Measurements from ENCODE around the gene SEC22A. TPM values are rescaled to one million over a fixed set of nuclear protein-coding genes. Genes with fewer than 3 reads are reported as not detected.

Gene SEC22A, protein sequence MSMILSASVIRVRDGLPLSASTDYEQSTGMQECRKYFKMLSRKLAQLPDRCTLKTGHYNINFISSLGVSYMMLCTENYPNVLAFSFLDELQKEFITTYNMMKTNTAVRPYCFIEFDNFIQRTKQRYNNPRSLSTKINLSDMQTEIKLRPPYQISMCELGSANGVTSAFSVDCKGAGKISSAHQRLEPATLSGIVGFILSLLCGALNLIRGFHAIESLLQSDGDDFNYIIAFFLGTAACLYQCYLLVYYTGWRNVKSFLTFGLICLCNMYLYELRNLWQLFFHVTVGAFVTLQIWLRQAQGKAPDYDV
- 17.3 and 20.2 TPM in 2 replicates for total RNA-seq (2016; rRNA removed; fragmentation: Illumina TruSeq; extraction: Trizol)
- total RNA-seq (2016; cell fraction: cytosol; rRNA removed; fragmentation: Illumina TruSeq; extraction: Trizol; ENCODE audit: low read depth): 10.1 and 11.0 TPM in 2 replicates
- 16.4 and 18.4 TPM in 2 replicates for total RNA-seq (2016; cell fraction: insoluble cytoplasmic fraction; rRNA removed; fragmentation: Illumina TruSeq; extraction: Trizol)
- 10.4 and 13.0 TPM in 2 replicates for total RNA-seq (2016; cell fraction: membrane; rRNA removed; fragmentation: Illumina TruSeq; extraction: Trizol)
- total RNA-seq (2016; cell fraction: nucleus; rRNA removed; fragmentation: Illumina TruSeq; extraction: Trizol): 16.5 and 18.0 TPM in 2 replicates
- 12.0 and 14.1 TPM in 2 replicates for polyA plus RNA-seq (2011; rRNA removed)
- polyA plus RNA-seq (2011; cell fraction: cytosol; rRNA removed): 9.2 and 14.0 TPM in 2 replicates
- 5.3 and 6.1 TPM in 2 replicates for polyA plus RNA-seq (2011; cell fraction: nucleus; rRNA removed)
- polyA plus RNA-seq (2012): 7.1 and 10.9 TPM in 2 replicates
- 3.1 and 3.3 TPM in 2 replicates for polyA plus RNA-seq (2016; cell fraction: cytosol; fragmentation: Illumina TruSeq; extraction: Trizol; ENCODE audit: low read depth)
- polyA plus RNA-seq (2016; cell fraction: insoluble cytoplasmic fraction; fragmentation: Illumina TruSeq; extraction: Trizol; ENCODE audit: low read depth): 13.6 and 16.4 TPM in 2 replicates
- 4.6 and 4.7 TPM in 2 replicates for polyA plus RNA-seq (2016; cell fraction: membrane; fragmentation: Illumina TruSeq; extraction: Trizol; ENCODE audit: low read depth)
- polyA plus RNA-seq (2016; cell fraction: nucleus; fragmentation: Illumina TruSeq; extraction: Trizol; ENCODE audit: insufficient read depth, low read depth): 13.1 and 19.4 TPM in 2 replicates
- 13.8 and 17.5 TPM in 2 replicates for polyA minus RNA-seq (2011; rRNA and poly(A)+ RNA removed; ENCODE audit: low replicate concordance)
- 7.5 and 11.2 TPM in 2 replicates for polyA minus RNA-seq (2011; cell fraction: cytosol; rRNA and poly(A)+ RNA removed)
- polyA minus RNA-seq (2011; cell fraction: nucleus; rRNA and poly(A)+ RNA removed): 21.6 and 22.4 TPM in 2 replicates
- Bru-seq, nascent RNA: percentile 65 among the genes with signal in this experiment
- BruChase-seq, experiment 1, labeled RNA remaining after a 6-hour chase: percentile 51 among the genes with signal in this experiment
- percentile 63 among the genes with signal in this experiment for BruChase-seq, experiment 2, labeled RNA remaining after a 2-hour chase
- long read RNA-seq, experiment 1, full-length matches to known transcripts: 24 of 26 reads
- long read RNA-seq, experiment 1, partial matches to known transcripts: 1 of 26 reads
- long read RNA-seq, experiment 1, other reads (novel, unspliced or antisense): 1 of 26 reads
- long read RNA-seq, experiment 2, full-length matches to known transcripts: 12 of 15 reads
- long read RNA-seq, experiment 2, partial matches to known transcripts: 0 of 15 reads
- long read RNA-seq, experiment 2, other reads (novel, unspliced or antisense): 3 of 15 reads

DNA sequence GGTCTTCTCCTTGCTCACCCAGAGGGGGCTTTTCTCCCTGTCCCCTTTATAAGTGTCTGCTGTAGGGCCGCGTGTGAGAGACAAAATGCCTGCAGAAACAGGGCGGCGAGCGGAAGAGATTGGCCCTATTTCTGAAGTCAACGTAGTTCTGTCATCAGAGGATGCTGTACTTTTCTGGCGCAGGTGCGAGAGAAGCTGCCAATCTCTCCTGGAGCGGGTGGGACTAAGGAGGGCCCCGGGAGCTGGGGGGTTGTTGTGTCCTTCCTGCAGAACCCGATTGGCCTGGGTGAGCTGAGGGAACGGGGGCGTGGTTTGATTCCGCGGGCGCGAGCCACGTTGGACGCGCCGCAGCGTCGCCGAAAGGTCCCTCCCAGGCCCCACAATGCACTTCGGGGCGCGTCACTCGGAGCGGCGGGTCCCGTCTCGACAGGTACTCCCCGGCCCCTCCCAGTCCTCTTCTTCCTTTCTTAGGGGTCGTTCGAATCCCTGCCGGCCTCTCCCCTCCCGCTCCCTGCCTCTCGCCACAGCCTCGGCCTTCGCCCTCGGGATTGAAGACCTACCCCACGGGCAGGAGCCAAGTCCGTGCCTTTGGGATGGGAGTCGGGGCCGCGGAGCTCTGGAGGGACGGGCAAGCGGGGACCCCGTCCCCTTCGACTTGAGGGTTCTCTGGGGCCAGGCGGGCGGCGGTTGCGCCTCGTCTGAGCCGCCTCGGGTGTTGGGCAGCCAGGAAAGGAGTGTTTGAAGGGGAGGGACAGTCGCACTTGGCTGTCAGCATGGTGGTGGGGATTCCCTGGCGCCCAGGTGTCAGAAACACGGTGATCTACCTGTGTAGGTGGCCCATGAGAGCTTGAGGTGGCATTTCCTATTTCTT, at the start of gene SEC22A:
Gene SEC22A, plus strand, starts transcription at position 387 of the 871 bp plus-strand sequence. CDS start 7,275 bp downstream, outside the sequence.
- Histone ChIP-seq H3K9ac (ENCODE audit: insufficient read depth, low read depth, low read length) (peak within 1 kb of the TSS; percentile 86), H2AFZ (ENCODE audit: low read length) (peak within 1 kb of the TSS; percentile 43), H3K36me3 (replicated peaks in 1 of 2; ENCODE audit: control insufficient read depth in 1 of 2, insufficient read depth in 2 of 2, low read length in 2 of 2) (no peaks in the 10 kb centered on the region), H3K4me1 (ENCODE audit: insufficient read depth, low read length) (peaks cover 21% of the 10 kb centered on the region), H3K27me3 (ENCODE audit: control insufficient read depth in 1 of 2, insufficient read depth in 2 of 2, low read length in 2 of 2) (no peaks in the 10 kb centered on the region; a peak in 1 of 5 replicates), H3K4me3 (replicated peaks in 1 of 3; ENCODE audit: insufficient read depth in 1 of 3, low read depth in 2 of 3, low read length in 3 of 3) (peak within 1 kb of the TSS; percentile 89 to 99 (median 94)), H4K20me1 (ENCODE audit: insufficient read depth, low read length) (no peaks in the 10 kb centered on the region; the same call in 1 of the 2 replicates), H3K4me2 (ENCODE audit: low read depth, low read length) (peak within 1 kb of the TSS; percentile 88), H3K27ac (ENCODE audit: extremely low read length, insufficient read depth, low read length) (peak within 1 kb of the TSS; percentile 52), H3K9me3 (ENCODE audit: low read length) (no peaks in the 10 kb centered on the region), H3K79me2 (ENCODE audit: insufficient read depth, low read length) (peaks cover 17% of the 10 kb centered on the region)
- intact Hi-C loops (cut with micrococcal nuclease; ENCODE audit: unreplicated experiment) (no loop called here), in situ Hi-C loops (cut with HindIII; ENCODE audit: extremely low pct_ligation_motif_present, low pct_unique_long_range_greater_than_20kb) (no loop called here)
- under 1% methylated on average over 25 of the region's 60 CpGs for WGBS (ENCODE audit: low lambda C conversion rate)
- POLR2A ChIA-PET: interaction anchor here (0.6 to 1.3 kb wide), 8 partner anchors 14 to 465 kb away, joined by 3 to 15 read pairs (median 4); partner anchors contain the start of gene PDIA5
- peak; percentile 91 for DNase-seq (ENCODE audit: low spot score)
- FAIRE-seq: peak; percentile 86
- BruUV-seq (replicated peaks): no TSS peak
- CTCF ChIA-PET (ENCODE audit: low intra/inter-chr PET ratio, low total read pairs): no interaction called here
- ATAC-seq: peak; percentile 99
- TF ChIP-seq, protein P1, sequence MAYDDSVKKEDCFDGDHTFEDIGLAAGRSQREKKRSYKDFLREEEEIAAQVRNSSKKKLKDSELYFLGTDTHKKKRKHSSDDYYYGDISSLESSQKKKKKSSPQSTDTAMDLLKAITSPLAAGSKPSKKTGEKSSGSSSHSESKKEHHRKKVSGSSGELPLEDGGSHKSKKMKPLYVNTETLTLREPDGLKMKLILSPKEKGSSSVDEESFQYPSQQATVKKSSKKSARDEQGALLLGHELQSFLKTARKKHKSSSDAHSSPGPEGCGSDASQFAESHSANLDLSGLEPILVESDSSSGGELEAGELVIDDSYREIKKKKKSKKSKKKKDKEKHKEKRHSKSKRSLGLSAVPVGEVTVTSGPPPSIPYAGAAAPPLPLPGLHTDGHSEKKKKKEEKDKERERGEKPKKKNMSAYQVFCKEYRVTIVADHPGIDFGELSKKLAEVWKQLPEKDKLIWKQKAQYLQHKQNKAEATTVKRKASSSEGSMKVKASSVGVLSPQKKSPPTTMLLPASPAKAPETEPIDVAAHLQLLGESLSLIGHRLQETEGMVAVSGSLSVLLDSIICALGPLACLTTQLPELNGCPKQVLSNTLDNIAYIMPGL (CRISPR knock-in tag; IDR thresholded peaks at IDR 0.05; ENCODE audit: borderline replicate concordance in 1 of 2, low read depth in 1 of 2): peak; percentile 50 to 60; a peak in 3 of 4 replicates
- TF ChIP-seq ZMYM4 (CRISPR knock-in tag; IDR thresholded peaks at IDR 0.05) (peak; percentile 76; the same call in 1 of the 2 replicates), ZSCAN31 (CRISPR knock-in tag; IDR thresholded peaks at IDR 0.05; ENCODE audit: low read depth) (no peak), ZNF724P (CRISPR knock-in tag; IDR thresholded peaks at IDR 0.05; ENCODE audit: borderline replicate concordance) (peak; percentile 67; the same call in 1 of the 2 replicates), ASH2L (IDR thresholded peaks at IDR 0.05; ENCODE audit: insufficient read length, low read depth, low read length) (peak; percentile 84), ZNF253 (CRISPR knock-in tag; IDR thresholded peaks at IDR 0.05; ENCODE audit: borderline replicate concordance) (no peak), ZNF605 (CRISPR knock-in tag; IDR thresholded peaks at IDR 0.05) (peak; percentile 72), STAT5B (CRISPR knock-in tag; IDR thresholded peaks at IDR 0.05) (no peak), TCF12 (IDR thresholded peaks at IDR 0.05) (no peak), TCF12 (CRISPR knock-in tag; IDR thresholded peaks at IDR 0.05) (no peak), MYC (CRISPR knock-in tag; IDR thresholded peaks at IDR 0.05; ENCODE audit: borderline replicate concordance) (peak; percentile 61; the same call in 1 of the 2 replicates), ZNF766 (CRISPR knock-in tag; IDR thresholded peaks at IDR 0.05; ENCODE audit: borderline replicate concordance) (no peak), ZNF879 (CRISPR knock-in tag; IDR thresholded peaks at IDR 0.05) (0 out of 2 replicates have a peak, but pooled peaks have one; percentile 20), GABPA (IDR thresholded peaks at IDR 0.05; ENCODE audit: low read depth, low read length) (no peak), GABPA (CRISPR knock-in tag; IDR thresholded peaks at IDR 0.05; ENCODE audit: low read depth) (peak; percentile 67; the same call in 1 of the 2 replicates)
